Measurements from ENCODE around the gene CIB2.
"Not testable (repeated sequence)": the region's sequence is repeated elsewhere in the genome, so short reads cannot be mapped to it uniquely, and the experiment has no call there.

CIB2 gene

DNA sequence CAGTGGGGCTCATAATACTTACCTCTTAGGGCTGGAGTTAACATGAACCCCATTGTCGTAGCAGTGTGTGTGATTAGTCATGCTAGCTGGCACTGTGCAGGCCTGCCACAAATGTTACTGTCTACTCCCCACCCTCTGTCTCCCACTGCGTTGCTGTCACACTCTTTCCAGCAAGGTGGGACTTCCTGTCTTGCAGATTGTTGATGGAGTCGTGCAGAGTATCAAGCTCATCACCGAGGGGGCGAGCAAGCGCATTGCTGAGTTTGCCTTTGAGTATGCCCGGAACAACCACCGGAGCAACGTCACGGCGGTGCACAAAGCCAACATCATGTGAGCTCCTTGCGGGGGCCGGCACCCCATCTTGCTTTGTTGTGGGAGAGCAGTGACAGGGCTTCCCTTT lies 30.8 kb upstream of the CIB2 start:
- Histone ChIP-seq H3K9me3 (ENCODE audit: control extremely low read depth in 1 of 5, control insufficient read depth in 4 of 5, insufficient read depth in 2 of 5, low read depth in 1 of 5, low read length in 4 of 5) (no peaks in the 10 kb centered on the region), H3K27ac (ENCODE audit: insufficient read depth in 1 of 2, low read depth in 1 of 2, low read length in 2 of 2, poor library complexity in 1 of 2, severe bottlenecking in 2 of 2) (no peak overlapping the region), H3K4me1 (ENCODE audit: control extremely low read depth in 1 of 4, control insufficient read depth in 4 of 4, insufficient read depth in 4 of 4, low read length in 3 of 4) (no peaks in the 10 kb centered on the region), H3K36me3 (ENCODE audit: control insufficient read depth in 4 of 4, insufficient read depth in 4 of 4, low read length in 3 of 4) (peaks cover 4 to 57% (median 39%) of the 10 kb centered on the region in 4 experiments), H3K4me3 (ENCODE audit: control insufficient read depth in 1 of 7, extremely low read depth in 1 of 7, insufficient read depth in 4 of 7, low read depth in 2 of 7, low read length in 6 of 7) (no peak overlapping the region), H3K27me3 (replicated peaks in 2 of 5; ENCODE audit: control insufficient read depth in 4 of 5, insufficient read depth in 5 of 5, low read length in 4 of 5) (no peaks in the 10 kb centered on the region)
- POLR2A ChIA-PET = no interaction called here
- no peak for DNase-seq
- 89% methylated on average over 9 of the region's 13 CpGs for WGBS (ENCODE audit: insufficient coverage)
- CTCF ChIA-PET = interaction anchor here (1.4 kb wide), 1 partner anchor 10 kb away, joined by 3 read pairs; no protein-coding TSS in a partner anchor

DNA sequence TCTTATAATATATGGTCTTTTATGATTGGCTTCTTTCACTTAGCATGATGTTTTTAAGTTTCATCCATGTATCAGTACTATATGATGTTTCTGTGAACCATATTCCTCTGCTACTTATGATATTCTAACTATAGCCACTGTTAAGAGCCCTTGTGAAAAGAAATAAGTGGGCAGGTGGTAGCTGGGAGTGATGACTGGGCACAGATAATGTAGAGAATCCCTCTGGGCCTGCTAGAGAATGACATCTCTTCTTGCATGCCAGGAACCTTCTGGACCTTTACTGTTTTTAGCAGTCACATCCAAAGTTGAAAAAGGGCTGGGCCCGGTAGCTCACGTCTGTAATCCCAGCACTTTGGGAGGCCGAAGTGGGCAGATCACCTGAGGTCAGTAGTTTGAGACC lies 28.1 kb upstream of the CIB2 start:
- Histone ChIP-seq H3K4me1 (ENCODE audit: control extremely low read depth in 1 of 4, control insufficient read depth in 4 of 4, insufficient read depth in 4 of 4, low read length in 3 of 4) (peaks cover 0 to 4% (median 0%) of the 10 kb centered on the region in 4 experiments), H3K4me3 (ENCODE audit: control insufficient read depth in 1 of 7, extremely low read depth in 1 of 7, insufficient read depth in 4 of 7, low read depth in 2 of 7, low read length in 6 of 7) (no peak overlapping the region), H3K9me3 (ENCODE audit: control extremely low read depth in 1 of 5, control insufficient read depth in 4 of 5, insufficient read depth in 2 of 5, low read depth in 1 of 5, low read length in 4 of 5) (no peaks in the 10 kb centered on the region), H3K27ac (ENCODE audit: insufficient read depth in 1 of 2, low read depth in 1 of 2, low read length in 2 of 2, poor library complexity in 1 of 2, severe bottlenecking in 2 of 2) (no peak overlapping the region), H3K36me3 (ENCODE audit: control insufficient read depth in 4 of 4, insufficient read depth in 4 of 4, low read length in 3 of 4) (peaks cover 2 to 46% (median 25%) of the 10 kb centered on the region in 4 experiments), H3K27me3 (replicated peaks in 2 of 5; ENCODE audit: control insufficient read depth in 4 of 5, insufficient read depth in 5 of 5, low read length in 4 of 5) (no peaks in the 10 kb centered on the region)
- CTCF ChIA-PET = no interaction called here
- DNase-seq = no peak
- POLR2A ChIA-PET = no interaction called here
- 80% methylated on average over 1 of the region's 3 CpGs for WGBS (ENCODE audit: insufficient coverage)

DNA sequence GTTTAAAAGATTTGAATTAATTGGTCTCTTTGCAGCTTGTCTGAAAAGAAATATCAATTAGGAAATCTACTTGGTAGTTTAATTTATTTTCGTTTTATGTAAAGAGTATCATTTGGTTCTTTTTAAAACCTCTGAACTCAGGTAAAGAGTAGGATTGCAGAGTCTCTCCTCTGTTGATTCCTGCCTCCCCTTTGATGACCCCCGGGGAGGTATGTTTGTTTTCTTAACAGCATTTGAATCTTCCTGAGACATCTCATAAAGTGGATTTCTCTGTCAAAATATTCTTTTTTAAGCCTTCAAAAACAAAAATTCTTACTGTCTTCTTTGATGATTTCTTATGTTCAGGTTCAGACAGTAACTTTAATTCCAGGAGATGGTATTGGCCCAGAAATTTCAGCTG lies 26.0 kb upstream of the CIB2 start:
- H3K4me1 ChIP-seq (ENCODE audit: control extremely low read depth in 1 of 4, control insufficient read depth in 4 of 4, insufficient read depth in 4 of 4, low read length in 3 of 4) = peaks cover 0 to 4% (median 0%) of the 10 kb centered on the region in 4 experiments
- H3K27ac ChIP-seq (ENCODE audit: insufficient read depth in 1 of 2, low read depth in 1 of 2, low read length in 2 of 2, poor library complexity in 1 of 2, severe bottlenecking in 2 of 2) = no peak overlapping the region
- ChIA-PET POLR2A (no interaction called here), CTCF (interaction anchor here (1.3 to 1.5 kb wide), 2 partner anchors 25 to 39 kb away, joined by 3 to 5 read pairs; no protein-coding TSS in a partner anchor)
- no peak for DNase-seq
- peaks cover 2 to 36% (median 17%) of the 10 kb centered on the region in 4 experiments for H3K36me3 ChIP-seq (ENCODE audit: control insufficient read depth in 4 of 4, insufficient read depth in 4 of 4, low read length in 3 of 4)
- H3K27me3 ChIP-seq (replicated peaks in 2 of 5; ENCODE audit: control insufficient read depth in 4 of 5, insufficient read depth in 5 of 5, low read length in 4 of 5) = no peaks in the 10 kb centered on the region
- WGBS (ENCODE audit: insufficient coverage) = 100% methylated on average over 1 of the region's 2 CpGs
- H3K9me3 ChIP-seq (ENCODE audit: control extremely low read depth in 1 of 5, control insufficient read depth in 4 of 5, insufficient read depth in 2 of 5, low read depth in 1 of 5, low read length in 4 of 5) = no peaks in the 10 kb centered on the region
- H3K4me3 ChIP-seq (ENCODE audit: control insufficient read depth in 1 of 7, extremely low read depth in 1 of 7, insufficient read depth in 4 of 7, low read depth in 2 of 7, low read length in 6 of 7) = no peak overlapping the region

DNA sequence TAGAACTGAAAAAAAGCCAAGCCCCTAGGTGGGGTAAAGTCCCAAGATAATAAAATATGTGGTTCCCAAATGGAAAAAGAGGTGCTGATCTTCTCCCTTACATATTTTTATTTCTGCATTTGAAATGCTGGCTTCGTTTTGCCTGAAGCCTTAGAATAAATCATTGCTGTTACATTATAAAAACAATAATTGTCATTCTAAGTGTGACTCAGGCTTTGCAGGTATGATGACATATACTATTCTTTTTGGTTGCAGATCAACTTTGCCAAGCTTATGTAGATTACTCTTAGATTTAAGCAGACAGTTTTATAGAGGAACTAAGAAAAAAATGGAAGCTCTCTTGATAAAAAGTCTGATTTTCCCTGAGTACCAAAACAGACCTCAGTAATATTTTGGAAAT lies 25.4 kb upstream of the CIB2 start:
- Histone ChIP-seq H3K4me1 (ENCODE audit: control extremely low read depth in 1 of 4, control insufficient read depth in 4 of 4, insufficient read depth in 4 of 4, low read length in 3 of 4) (peaks cover 0 to 4% (median 0%) of the 10 kb centered on the region in 4 experiments), H3K36me3 (ENCODE audit: control insufficient read depth in 4 of 4, insufficient read depth in 4 of 4, low read length in 3 of 4) (peaks cover 2 to 31% (median 14%) of the 10 kb centered on the region in 4 experiments), H3K27ac (ENCODE audit: insufficient read depth in 1 of 2, low read depth in 1 of 2, low read length in 2 of 2, poor library complexity in 1 of 2, severe bottlenecking in 2 of 2) (no peak overlapping the region), H3K27me3 (replicated peaks in 2 of 5; ENCODE audit: control insufficient read depth in 4 of 5, insufficient read depth in 5 of 5, low read length in 4 of 5) (no peaks in the 10 kb centered on the region), H3K4me3 (ENCODE audit: control insufficient read depth in 1 of 7, extremely low read depth in 1 of 7, insufficient read depth in 4 of 7, low read depth in 2 of 7, low read length in 6 of 7) (no peak overlapping the region), H3K9me3 (ENCODE audit: control extremely low read depth in 1 of 5, control insufficient read depth in 4 of 5, insufficient read depth in 2 of 5, low read depth in 1 of 5, low read length in 4 of 5) (no peaks in the 10 kb centered on the region)
- ChIA-PET CTCF (interaction anchor here (1.3 to 1.5 kb wide), 2 partner anchors 25 to 39 kb away, joined by 3 to 5 read pairs; no protein-coding TSS in a partner anchor), POLR2A (interaction anchor here (0.7 kb wide), 1 partner anchor 87 kb away, joined by 5 read pairs; no protein-coding TSS in a partner anchor)
- DNase-seq = no peak
- WGBS (ENCODE audit: insufficient coverage) = no CpG with 5 or more reads among the region's 1 CpG

DNA sequence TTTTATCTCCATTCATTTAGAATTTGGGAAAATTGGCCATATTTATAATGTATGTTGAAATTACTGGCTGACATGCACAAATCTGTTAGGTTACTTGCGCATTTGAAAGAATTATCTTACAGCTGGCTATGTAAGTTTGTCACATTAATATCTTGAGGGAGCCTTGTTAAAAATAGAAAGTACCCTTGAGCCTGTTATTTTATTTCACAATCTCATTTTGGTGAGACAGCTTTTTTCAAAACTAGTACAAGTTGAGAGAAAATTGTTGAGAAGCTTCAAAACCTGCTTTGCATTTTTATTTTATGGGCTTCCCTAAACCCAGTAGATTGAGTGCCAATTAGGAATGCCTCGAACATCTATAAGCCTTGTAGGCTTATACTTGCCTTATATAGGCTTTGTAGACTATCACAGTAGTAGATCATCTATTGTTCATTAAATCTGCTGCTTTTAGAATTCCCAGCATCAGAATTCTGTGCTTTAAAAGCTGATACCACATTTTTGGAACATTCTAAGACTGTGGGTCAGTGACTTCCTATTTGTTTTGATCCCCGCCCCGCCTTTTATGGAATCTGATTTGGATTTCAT lies 24.2 kb upstream of the CIB2 start:
- DNase-seq = no peak
- H3K4me1 ChIP-seq (ENCODE audit: control extremely low read depth in 1 of 4, control insufficient read depth in 4 of 4, insufficient read depth in 4 of 4, low read length in 3 of 4) = peaks cover 0 to 4% (median 1%) of the 10 kb centered on the region in 4 experiments
- H3K36me3 ChIP-seq (ENCODE audit: control insufficient read depth in 4 of 4, insufficient read depth in 4 of 4, low read length in 3 of 4) = peaks cover 0 to 26% (median 5%) of the 10 kb centered on the region in 4 experiments
- ChIA-PET POLR2A (no interaction called here), CTCF (interaction anchor here (0.8 to 1.1 kb wide), 2 partner anchors 47 to 74 kb away, joined by 3 to 4 read pairs; no protein-coding TSS in a partner anchor)
- no peaks in the 10 kb centered on the region for H3K9me3 ChIP-seq (ENCODE audit: control extremely low read depth in 1 of 5, control insufficient read depth in 4 of 5, insufficient read depth in 2 of 5, low read depth in 1 of 5, low read length in 4 of 5)
- no peak overlapping the region for H3K27ac ChIP-seq (ENCODE audit: insufficient read depth in 1 of 2, low read depth in 1 of 2, low read length in 2 of 2, poor library complexity in 1 of 2, severe bottlenecking in 2 of 2)
- WGBS (ENCODE audit: insufficient coverage) = 83% methylated on average over 1 of the region's 4 CpGs
- no peaks in the 10 kb centered on the region for H3K27me3 ChIP-seq (replicated peaks in 2 of 5; ENCODE audit: control insufficient read depth in 4 of 5, insufficient read depth in 5 of 5, low read length in 4 of 5)
- no peak overlapping the region for H3K4me3 ChIP-seq (ENCODE audit: control insufficient read depth in 1 of 7, extremely low read depth in 1 of 7, insufficient read depth in 4 of 7, low read depth in 2 of 7, low read length in 6 of 7)

DNA sequence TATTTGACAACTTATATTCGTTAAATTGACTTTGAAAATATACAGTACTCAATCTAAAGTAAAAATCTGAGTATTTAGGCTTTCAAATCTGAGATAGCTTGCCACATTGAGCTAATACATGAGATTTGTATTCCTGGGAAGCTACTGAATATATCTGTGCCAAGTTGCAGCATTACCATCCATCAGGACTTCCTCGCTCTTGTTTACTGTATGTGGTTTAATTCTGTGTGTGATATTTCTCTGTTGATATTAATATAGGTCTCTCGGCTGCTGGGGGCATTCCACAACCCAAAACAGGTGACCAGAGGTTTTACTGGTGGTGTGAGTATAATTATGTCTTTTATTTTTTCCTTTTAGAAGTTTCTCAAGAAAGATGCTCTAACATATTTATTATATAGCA lies 23.7 kb upstream of the CIB2 start:
- peaks cover 2 to 8% (median 3%) of the 10 kb centered on the region in 4 experiments for H3K4me1 ChIP-seq (ENCODE audit: control extremely low read depth in 1 of 4, control insufficient read depth in 4 of 4, insufficient read depth in 4 of 4, low read length in 3 of 4)
- H3K9me3 ChIP-seq (ENCODE audit: control extremely low read depth in 1 of 5, control insufficient read depth in 4 of 5, insufficient read depth in 2 of 5, low read depth in 1 of 5, low read length in 4 of 5) = no peaks in the 10 kb centered on the region
- H3K4me3 ChIP-seq (ENCODE audit: control insufficient read depth in 1 of 7, extremely low read depth in 1 of 7, insufficient read depth in 4 of 7, low read depth in 2 of 7, low read length in 6 of 7) = no peak overlapping the region
- DNase-seq = no peak
- peaks cover 0 to 22% (median 4%) of the 10 kb centered on the region in 4 experiments for H3K36me3 ChIP-seq (ENCODE audit: control insufficient read depth in 4 of 4, insufficient read depth in 4 of 4, low read length in 3 of 4)
- ChIA-PET POLR2A (no interaction called here), CTCF (interaction anchor here (0.6 to 1.1 kb wide), 3 partner anchors 41 to 73 kb away, joined by 3 to 4 read pairs (median 3); no protein-coding TSS in a partner anchor)
- WGBS (ENCODE audit: insufficient coverage) = no CpG with 5 or more reads among the region's 3 CpGs
- H3K27ac ChIP-seq (ENCODE audit: insufficient read depth in 1 of 2, low read depth in 1 of 2, low read length in 2 of 2, poor library complexity in 1 of 2, severe bottlenecking in 2 of 2) = no peak overlapping the region
- H3K27me3 ChIP-seq (replicated peaks in 2 of 5; ENCODE audit: control insufficient read depth in 4 of 5, insufficient read depth in 5 of 5, low read length in 4 of 5) = no peaks in the 10 kb centered on the region

DNA sequence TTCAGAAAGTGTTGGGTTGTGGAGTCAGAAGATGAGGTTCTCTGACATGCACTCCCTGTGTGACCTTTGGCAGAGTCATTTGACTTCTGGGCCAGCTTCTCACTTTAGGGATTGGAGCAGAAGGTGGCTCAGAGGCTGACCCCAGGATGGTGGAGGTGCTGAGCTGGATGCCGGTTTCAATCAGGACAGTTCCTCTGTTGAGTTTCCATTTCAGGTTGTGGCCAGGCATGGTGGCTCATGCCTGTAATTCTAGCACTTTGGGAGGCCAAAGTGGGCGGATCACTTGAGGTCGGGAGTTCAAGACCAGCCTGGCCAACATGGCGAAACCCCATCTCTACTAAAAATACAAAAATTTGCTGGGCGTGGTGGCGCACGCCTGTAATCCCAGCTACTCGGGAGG lies 19.8 kb upstream of the CIB2 start:
- H3K27me3 ChIP-seq (replicated peaks in 2 of 5; ENCODE audit: control insufficient read depth in 4 of 5, insufficient read depth in 5 of 5, low read length in 4 of 5); POLR2A ChIA-PET; H3K27ac ChIP-seq (ENCODE audit: insufficient read depth in 1 of 2, low read depth in 1 of 2, low read length in 2 of 2, poor library complexity in 1 of 2, severe bottlenecking in 2 of 2); DNase-seq; H3K4me3 ChIP-seq (ENCODE audit: control insufficient read depth in 1 of 7, extremely low read depth in 1 of 7, insufficient read depth in 4 of 7, low read depth in 2 of 7, low read length in 6 of 7); H3K9me3 ChIP-seq (ENCODE audit: control extremely low read depth in 1 of 5, control insufficient read depth in 4 of 5, insufficient read depth in 2 of 5, low read depth in 1 of 5, low read length in 4 of 5); H3K36me3 ChIP-seq (ENCODE audit: control insufficient read depth in 4 of 4, insufficient read depth in 4 of 4, low read length in 3 of 4): not testable (repeated sequence)
- WGBS (ENCODE audit: insufficient coverage) = 94% methylated on average over 3 of the region's 8 CpGs
- H3K4me1 ChIP-seq (ENCODE audit: control extremely low read depth in 1 of 4, control insufficient read depth in 4 of 4, insufficient read depth in 4 of 4, low read length in 3 of 4) = peaks cover 3 to 22% (median 15%) of the 10 kb centered on the region in 4 experiments
- CTCF ChIA-PET = interaction anchor here (1.0 kb wide), 1 partner anchor 20 kb away, joined by 4 read pairs; no protein-coding TSS in a partner anchor
